T-helper 9 cell (primary cell): Measurements from ENCODE around the gene RETSAT.
A peak's percentile ranks its signal among the peaks of the same experiment; 100 is the strongest.
"Not testable (repeated sequence)": the region's sequence is repeated elsewhere in the genome, so short reads cannot be mapped to it uniquely, and the experiment has no call there.

Experiments
- DNase-seq: peaks from one replicate; pipeline ENCODE4 v3.0.0-alpha.2; 2020

Gene RETSAT

DNA sequence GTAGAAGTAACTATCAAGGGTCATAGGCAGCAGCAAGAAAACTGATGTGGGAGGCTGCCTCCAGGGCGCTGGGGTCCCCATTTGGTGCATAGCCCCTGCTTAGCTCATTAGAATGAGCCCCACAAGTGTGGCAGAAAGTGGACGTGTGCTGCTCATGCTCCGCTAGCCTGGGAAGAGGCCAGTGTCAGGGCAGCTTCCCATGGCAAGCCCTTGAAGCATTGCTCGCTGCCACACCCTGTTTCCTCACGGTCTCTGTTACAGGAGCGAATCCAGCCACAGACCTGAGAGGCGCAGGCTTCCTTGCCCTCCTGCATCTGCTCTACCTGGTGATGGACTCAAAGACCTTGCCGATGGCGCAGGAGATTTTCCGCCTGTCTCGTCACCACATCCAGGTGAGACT lies 22.8 kb upstream of the RETSAT start:
- DNase-seq, result no peak

DNA sequence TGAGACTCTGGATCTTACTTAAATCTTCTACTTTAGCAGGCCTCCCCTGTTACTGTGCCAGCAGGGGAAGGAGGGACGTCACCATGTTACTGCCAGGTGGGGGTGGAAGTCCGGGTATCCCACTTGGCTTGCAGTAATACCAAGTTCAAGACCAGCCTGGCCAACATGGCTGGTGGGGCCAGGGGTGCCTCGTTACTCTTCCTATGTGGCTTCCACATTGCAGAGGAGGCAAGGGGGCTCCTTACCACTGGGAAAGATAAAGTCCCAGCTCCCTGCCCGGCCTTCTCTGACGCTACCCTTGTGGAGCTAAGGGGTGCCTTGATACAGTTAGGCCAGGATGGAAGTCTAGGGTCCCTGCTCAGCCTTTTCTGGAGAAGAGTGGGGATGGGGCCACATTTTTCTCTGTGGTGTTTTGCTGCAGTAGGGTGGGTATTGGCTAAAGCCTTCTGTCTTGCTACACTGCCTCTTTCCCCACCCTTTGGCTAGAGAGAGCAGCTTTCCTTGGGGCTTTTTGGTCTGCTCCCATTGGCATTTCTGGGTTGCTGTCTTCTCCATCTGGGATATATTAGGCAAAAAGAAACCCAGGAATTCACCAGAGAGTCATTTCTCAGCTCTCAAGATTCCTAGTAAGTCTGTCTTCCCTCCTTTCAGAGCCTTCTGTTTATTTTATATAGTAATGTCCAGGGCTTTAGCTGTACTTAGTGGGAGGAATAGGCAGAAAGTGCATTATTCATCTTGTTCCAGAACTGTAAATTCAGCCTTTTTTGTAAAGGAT lies 22.1 kb upstream of the RETSAT start:
- DNase-seq, result no peak

GRCh38 chr2:85371045-85371444 lies 16.7 kb upstream of the RETSAT start:
- DNase-seq, result no peak

DNA sequence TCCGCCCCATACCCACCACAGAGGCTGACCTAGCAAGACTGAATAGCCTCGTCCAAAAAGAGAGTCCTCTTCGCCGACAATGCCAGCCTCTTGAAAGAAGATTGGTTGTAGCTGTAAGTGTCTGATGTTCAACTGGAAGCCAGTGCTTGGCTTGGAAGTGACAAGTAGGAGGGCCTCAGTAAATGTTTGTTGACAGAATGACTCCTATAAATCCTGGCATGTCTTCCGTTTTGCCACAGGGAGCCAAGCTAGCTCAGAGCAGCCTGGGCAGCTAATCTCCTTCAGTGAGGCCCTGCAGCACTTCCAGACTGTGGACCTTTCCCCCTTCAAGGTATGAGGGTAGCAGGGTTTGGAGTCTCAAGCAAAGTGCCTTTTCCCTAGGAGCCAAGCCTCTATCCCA lies 15.2 kb upstream of the RETSAT start:
- DNase-seq, result no peak

- DNase-seq, result no peak
These were observed 14.6 kb upstream of the RETSAT start for GRCh38 chr2:85368921-85369320.

GRCh38 chr2:85367180-85367579 lies 12.9 kb upstream of the RETSAT start:
- no peak for DNase-seq

DNA sequence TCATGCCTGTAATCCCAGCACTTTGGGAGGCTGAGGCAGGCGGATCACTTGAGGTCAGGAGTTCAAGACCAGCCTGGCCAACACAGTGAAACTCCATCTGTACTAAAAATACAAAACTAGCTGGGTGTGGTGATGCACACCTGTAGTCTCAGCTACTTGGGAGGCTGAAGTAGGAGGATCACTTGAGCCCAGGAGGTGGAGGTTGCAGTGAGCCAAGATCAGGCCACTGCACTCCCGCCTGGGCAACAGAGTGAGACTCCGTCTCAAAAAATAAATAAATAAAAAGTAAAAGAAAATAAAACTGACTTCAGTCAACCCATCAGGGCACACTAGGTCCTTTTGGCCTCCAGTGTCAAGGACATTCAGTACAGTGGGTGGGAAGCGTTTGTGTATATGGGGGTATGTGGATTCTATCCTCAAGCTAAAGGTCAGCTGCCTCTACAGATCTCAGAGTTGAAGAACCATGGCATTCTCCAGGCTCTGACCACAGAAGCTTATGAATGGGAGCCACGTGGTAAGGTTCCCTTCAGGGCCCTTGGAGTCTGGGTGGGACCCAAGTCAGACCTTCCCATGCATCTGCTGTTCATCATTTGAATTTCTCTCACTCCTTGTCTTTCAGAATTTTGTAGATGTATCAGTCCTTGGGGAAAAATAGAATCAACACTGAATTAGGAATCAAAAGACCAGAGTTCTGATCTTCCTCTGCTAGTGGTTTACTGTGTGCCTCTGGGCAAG lies 8.5 kb upstream of the RETSAT start:
- not testable (repeated sequence) for DNase-seq

GRCh38 chr2:85357736-85358135 lies 3.4 kb upstream of the RETSAT start:
- DNase-seq, result no peak

DNA sequence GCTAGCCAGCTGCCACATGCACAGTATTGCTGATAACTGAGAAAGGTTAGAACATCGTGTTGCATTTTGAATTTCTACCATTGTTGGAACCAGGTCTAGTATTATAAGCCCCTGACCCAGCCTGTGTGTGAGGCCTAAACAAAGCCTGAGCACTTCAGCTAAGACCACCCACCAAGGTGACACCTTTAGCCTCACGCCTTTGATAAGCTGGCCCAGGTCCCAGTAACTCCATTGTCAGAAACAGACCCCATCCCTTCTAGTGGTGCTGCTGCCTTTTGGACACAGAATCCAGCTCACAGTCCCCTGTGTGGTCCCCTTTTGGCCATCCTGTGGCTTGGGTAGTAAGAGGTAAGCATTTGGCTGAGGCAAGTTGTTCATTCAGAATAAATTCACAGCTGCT lies 1.9 kb upstream of the RETSAT start:
- no peak for DNase-seq

DNA sequence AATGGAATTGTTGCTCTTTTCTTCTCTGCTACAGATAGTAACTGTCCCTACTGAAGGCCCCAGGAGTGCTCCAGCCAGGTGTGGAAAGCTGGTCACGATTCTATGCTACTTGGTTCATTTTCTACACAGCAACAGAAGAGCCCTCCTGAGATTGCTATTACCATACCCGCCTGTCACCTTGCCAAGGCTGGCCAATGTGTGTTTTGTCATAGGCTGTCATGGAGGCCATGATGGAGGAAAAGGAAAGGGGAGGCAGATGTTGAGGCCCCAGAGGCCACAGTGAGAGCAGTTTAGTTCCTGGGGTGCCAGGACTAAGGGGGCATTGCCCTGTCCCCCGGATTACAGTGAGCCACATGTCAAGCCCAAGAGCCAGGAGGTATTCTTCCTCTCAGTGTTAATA lies 1.2 kb upstream of the RETSAT start:
- no peak for DNase-seq

- no peak for DNase-seq
These were observed 714 bp upstream of the RETSAT start for GRCh38 chr2:85355073-85355410.

DNA sequence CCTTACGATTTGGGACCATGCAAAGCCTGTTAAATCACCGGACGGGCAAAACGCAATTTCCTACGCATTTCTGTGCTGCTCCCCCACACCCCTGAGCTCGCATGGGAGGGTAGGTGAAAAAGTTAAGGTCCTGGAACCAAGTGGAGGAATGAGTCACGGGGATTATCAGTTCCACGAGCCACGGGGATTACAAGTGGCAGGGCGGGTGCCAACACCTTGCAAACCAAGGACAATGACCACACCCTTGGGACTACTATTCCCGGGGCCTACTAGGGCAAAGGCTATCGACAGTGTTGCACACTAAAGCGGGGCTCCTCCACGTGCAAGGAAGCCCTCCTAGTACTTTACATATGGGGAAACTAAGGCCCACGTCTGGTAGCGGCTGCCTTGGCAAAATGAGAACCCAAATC lies 447 bp downstream of the RETSAT start:
- peak; percentile 5 for DNase-seq

GRCh38 chr2:85347599-85347998 lies 6.7 kb downstream of the RETSAT start:
- DNase-seq, result no peak

DNA sequence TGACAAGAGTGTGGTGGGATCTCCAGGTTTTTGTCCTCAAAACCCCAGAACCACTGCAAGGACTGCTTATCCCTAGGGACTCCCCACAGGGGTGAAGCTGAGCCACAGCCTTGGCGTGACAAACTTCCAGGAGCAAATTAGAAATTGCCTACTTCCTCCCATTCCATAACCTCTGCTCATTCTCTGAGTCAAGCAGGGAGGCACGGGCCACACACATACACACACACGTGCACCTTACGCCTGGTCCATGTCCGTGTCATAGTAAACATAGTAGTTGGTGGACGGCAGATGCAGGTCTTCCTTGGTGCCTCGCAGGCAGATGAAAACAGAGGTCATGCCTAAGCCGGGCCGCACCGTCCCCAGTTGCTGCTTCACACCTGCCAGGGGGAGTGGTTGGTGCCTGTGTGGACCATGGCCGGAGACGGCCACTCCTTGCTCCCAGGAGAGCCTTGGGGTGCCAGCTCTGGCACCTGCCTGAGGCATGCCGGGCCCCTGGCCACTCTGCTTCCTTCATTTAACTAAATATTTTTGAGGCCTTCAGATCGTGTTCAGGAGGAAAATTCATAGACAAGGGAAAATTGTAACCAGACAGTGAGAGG lies 9.9 kb downstream of the RETSAT start:
- DNase-seq, result no peak

- not testable (repeated sequence) for DNase-seq
These were observed 11.0 kb downstream of the RETSAT start for GRCh38 chr2:85343207-85343895.

GRCh38 chr2:85342156-85342555 lies 12.2 kb downstream of the RETSAT start:
- no peak for DNase-seq

- no peak for DNase-seq
These were observed 12.9 kb downstream of the RETSAT start for GRCh38 chr2:85341269-85342029.

DNA sequence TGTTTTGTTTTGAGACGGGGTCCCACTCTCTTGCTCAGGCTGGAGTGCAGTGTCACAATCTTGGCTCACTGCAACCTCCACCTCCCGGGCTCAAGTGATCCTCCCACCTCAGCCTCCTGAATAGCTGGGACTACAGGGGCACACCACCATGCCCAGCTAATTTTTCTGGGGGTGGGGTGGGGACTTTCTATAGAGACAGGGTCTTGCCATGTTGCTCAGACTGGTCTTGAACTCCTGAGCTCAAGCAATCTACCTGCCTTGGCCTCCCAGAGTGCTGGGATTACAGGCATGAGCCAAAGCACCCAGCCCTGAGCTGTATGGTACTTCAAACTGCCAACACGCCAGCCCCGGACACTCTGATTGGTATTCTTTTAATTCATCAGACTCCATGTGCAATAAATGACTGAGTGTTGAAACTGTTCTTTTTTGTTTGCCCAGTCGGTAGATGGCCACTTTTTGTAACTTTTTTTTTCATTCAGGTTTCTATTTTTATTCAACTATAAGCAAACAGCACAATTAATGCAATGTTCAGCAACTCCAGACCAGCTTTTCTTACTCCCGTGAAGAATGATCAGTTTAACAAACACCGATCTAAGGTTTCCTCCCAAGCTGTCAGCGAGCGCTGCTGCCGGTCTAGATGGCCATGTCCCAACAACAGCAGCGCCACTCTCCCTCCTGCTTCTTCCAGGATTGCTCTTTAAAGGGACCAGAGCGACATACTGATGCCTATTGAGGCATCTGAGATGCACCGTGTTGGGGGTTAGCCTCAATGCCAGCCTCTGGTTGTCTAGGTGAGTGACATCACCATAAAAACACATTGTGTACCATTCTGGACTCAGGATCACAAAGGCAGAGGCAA lies 14.1 kb downstream of the RETSAT start:
- no peak for DNase-seq

DNA sequence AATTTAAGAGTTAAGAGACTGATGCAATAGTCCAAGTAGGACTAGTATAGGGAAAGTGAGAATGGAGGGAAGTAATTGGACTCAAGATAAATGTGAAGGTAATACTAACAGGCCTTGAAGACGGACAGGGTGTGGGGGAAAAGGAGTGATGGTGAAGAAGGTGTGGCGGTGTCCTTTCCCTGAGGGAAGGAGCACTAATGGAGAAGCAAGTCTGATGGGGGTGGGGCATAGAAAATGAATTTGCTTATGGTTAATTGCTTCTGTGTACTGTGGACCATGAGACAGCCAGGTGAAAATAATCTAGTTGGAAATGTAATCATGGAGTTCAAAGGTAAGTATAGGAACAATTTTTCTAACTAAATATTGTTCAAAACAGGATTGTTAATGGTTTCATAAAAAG lies 19.4 kb downstream of the RETSAT start:
- DNase-seq, result no peak

GRCh38 chr2:85333877-85334276 lies 20.5 kb downstream of the RETSAT start:
- not testable (repeated sequence) for DNase-seq

DNA sequence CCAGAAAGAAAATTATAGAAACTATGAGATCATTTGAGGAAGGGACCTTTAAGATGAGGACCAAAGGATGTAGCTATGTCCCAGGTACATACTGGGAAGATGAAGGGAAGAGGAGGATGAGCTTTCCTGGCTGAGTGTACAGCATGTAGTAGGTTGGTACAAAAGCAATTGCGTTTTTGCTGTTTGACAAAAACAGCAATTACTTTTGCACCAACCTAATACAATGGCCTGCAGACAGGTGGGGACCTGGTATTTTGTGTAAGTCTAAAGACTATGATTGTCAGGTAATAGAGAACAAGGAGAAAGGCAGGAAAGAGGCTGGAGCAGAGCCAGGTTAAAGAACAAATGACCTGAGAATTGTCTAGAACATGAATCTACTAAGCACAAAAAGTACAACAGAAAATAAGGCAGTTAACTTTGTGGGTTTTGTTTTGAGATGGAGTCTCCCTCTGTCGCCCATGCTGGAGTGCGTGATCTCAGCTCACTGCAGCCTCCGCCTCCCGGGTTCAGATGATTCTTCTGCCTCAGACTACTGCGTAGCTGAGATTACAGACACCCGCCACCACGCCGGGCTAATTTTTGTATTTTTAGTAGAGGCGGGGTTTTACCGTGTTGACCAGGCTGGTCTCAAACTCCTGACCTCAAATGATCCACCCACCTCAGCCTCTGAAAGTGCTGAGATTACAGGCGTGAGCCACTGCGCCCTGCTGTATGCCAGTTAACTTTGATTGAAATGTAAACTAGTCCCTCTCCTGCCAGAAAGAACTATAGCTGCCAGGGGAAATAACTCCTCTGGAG lies 23.3 kb downstream of the RETSAT start:
- DNase-seq, result no peak
